Panc1 (cell line): ENCODE data around the gene LRP3. TPM values are rescaled to one million over a fixed set of nuclear protein-coding genes. Genes with fewer than 3 reads are reported as not detected.

ENCODE experiments used
- ATAC-seq: fragments of 200-7000 bp; cut with Tn5 transposase; 2 replicates; pipeline ENCODE4 v1.9.1; 2020; ENCODE audit warnings: mild to moderate bottlenecking, moderate library complexity
- Bru-seq: library from RNA; stranded (reverse); fragments of 400-500 nt; gene quantifications from one replicate; lab custom pipeline; 2021; lab: Mats Ljungman, UMichigan
- BruChase-seq, 2 experiments: library from RNA; stranded (reverse); fragments of 400-500 nt; gene quantifications; one replicate each; lab custom pipeline; 2021; lab: Mats Ljungman, UMichigan
- BruUV-seq: library from RNA; stranded (reverse); fragments of 400-500 nt; replicated peaks from 2 replicates; lab custom pipeline; 2021; lab: Mats Ljungman, UMichigan
- CTCF ChIA-PET: fragments of 300-600 bp; sonication (Branson Sonifier 250); formaldehyde crosslinking; loops from one replicate; lab custom pipeline; 2022; ENCODE audit warnings: antibody characterized with exemption; lab: Charles Lee
- POLR2A ChIA-PET: fragments of 300-600 bp; sonication (Branson Sonifier 250); formaldehyde crosslinking; loops from one replicate; lab custom pipeline; 2022; ENCODE audit warnings: antibody characterized with exemption; lab: Charles Lee
- DNase-seq: peaks from one replicate; pipeline ENCODE4 v3.0.0-alpha.2; 2010; ENCODE audit warnings: low read depth, low spot score
- H3K27ac ChIP-seq: 2 replicates; pipeline ENCODE4 v1.5.1; 2011; ENCODE audit warnings: mild to moderate bottlenecking, low read length, inconsistent platforms
- H3K27me3 ChIP-seq: fragments of 200-500 bp; sonication (Bioruptor generic); 2 replicates; pipeline ENCODE4 v1.6.0; 2014; ENCODE audit warnings: low read length, inconsistent platforms; ENCODE audit not compliant: control insufficient read depth, insufficient read depth
- H3K36me3 ChIP-seq: fragments of 200-500 bp; sonication (Bioruptor generic); 2 replicates; pipeline ENCODE4 v1.5.1; 2014; ENCODE audit warnings: inconsistent platforms, mild to moderate bottlenecking, low read length, moderate library complexity; ENCODE audit not compliant: control insufficient read depth, insufficient read depth
- H3K4me1 ChIP-seq: 2 replicates; pipeline ENCODE4 v1.5.1; 2011; ENCODE audit warnings: inconsistent platforms, mild to moderate bottlenecking, low read length, moderate library complexity; ENCODE audit not compliant: control insufficient read depth, insufficient read depth
- H3K4me3 ChIP-seq, 2 experiments: 2 replicates each; pipeline ENCODE4 v1.5.1; 2011 to 2012; ENCODE audit warnings: low read depth in 2 of 2, low read length in 2 of 2, mild to moderate bottlenecking in 2 of 2, inconsistent platforms in 1 of 2, moderate library complexity in 1 of 2
- H3K9me3 ChIP-seq: fragments of 200-500 bp; sonication (Bioruptor generic); 2 replicates; pipeline ENCODE4 v1.5.1; 2014; ENCODE audit warnings: low read depth, mild to moderate bottlenecking, inconsistent platforms, low read length, moderate library complexity; ENCODE audit not compliant: control insufficient read depth, insufficient read depth
- CTCF ChIP-seq: fragments of 450-650 bp; IDR thresholded peaks from 2 replicates; pipeline ENCODE4 v1.5.1; 2017; ENCODE audit warnings: mild to moderate bottlenecking
- POLR2AphosphoS5 ChIP-seq: IDR thresholded peaks from 2 replicates; pipeline ENCODE4 v1.6.1; 2012; ENCODE audit warnings: mild to moderate bottlenecking, low read depth, low read length, moderate library complexity
- REST ChIP-seq, 2 experiments: IDR thresholded peaks; 2 replicates each; pipeline ENCODE4 v1.6.1; 2011 to 2012; ENCODE audit warnings: low read depth in 2 of 2, control low read depth in 1 of 2, low read length in 1 of 2, mild to moderate bottlenecking in 1 of 2, moderate library complexity in 1 of 2; ENCODE audit not compliant: insufficient read depth in 1 of 2
- SIN3A ChIP-seq: IDR thresholded peaks from 2 replicates; pipeline ENCODE4 v1.6.1; 2012; ENCODE audit warnings: low read depth, mild to moderate bottlenecking, low read length, moderate library complexity, borderline replicate concordance; ENCODE audit not compliant: insufficient read depth
- TCF7L2 ChIP-seq: IDR thresholded peaks from 2 replicates; pipeline ENCODE4 v1.6.1; 2011; ENCODE audit warnings: mild to moderate bottlenecking, low read depth, low read length, inconsistent platforms
- in situ Hi-C: cut with HindIII; loops from 2 replicates; pipeline ENCODE4 v1.10.0; 2016; ENCODE audit warnings: low sequenced_read_pairs, low pct_unique_long_range_greater_than_20kb
- intact Hi-C: fragments of 100-400 bp; cut with micrococcal nuclease; formaldehyde crosslinking; loops from one replicate; pipeline ENCODE4 v1.10.0; 2022; ENCODE audit not compliant: unreplicated experiment
- long read RNA-seq: library from polyadenylated mRNA; unstranded; transcript quantifications from one replicate; pipeline ENCODE4 v2.0.0, GENCODE V29; 2021; ENCODE audit not compliant: unreplicated experiment
- polyA plus RNA-seq: library from polyadenylated mRNA; unstranded; fragments of >200 nt; gene quantifications from one replicate; pipeline ENCODE4 v1.2.1, GENCODE V29; 2012; ENCODE audit warnings: missing spikeins; ENCODE audit not compliant: insufficient read length
- total RNA-seq: library from RNA; stranded (reverse); gene quantifications from one replicate; pipeline ENCODE4 v1.2.1, GENCODE V29; 2021; ENCODE audit not compliant: unreplicated experiment

The LRP3 gene
- total RNA-seq (28.6 TPM), Bru-seq, nascent RNA (percentile 49 among the genes with signal in this experiment), BruChase-seq, experiment 1, labeled RNA remaining after a 2-hour chase (percentile 47 among the genes with signal in this experiment), BruChase-seq, experiment 2, labeled RNA remaining after a 6-hour chase (percentile 51 among the genes with signal in this experiment)
- polyA plus RNA-seq = 40.1 TPM
- long read RNA-seq, transcript LRP3-203 (3 exons, 3,278 nt) = minor isoform, 9 of 125 reads
- long read RNA-seq, transcript LRP3-201 (7 exons, 3,807 nt) = major isoform, 71 of 125 reads
- long read RNA-seq, partial matches to known transcripts = 13 of 125 reads
- long read RNA-seq, other reads (novel, unspliced or antisense) = 32 of 125 reads

GRCh38 chr19:33193865-33194362 lies at the start of gene LRP3:
TSS of gene LRP3 (plus strand) at chr19:33194330. CDS start at chr19:33194786, 456 bp downstream.
- H3K9me3 ChIP-seq = no peaks in the 10 kb centered on the region
- in situ Hi-C loops = no loop called here
- DNase-seq = no peak
- TF ChIP-seq CTCF (no peak), REST (IDR thresholded peaks at IDR 0.05; ENCODE audit: insufficient read depth in 1 of 2, low read depth in 2 of 2, low read length in 1 of 2) (peak in 1 of 2 experiments; percentile 78; a peak in 1 of 4 replicates), TCF7L2 (no peak)
- intact Hi-C loops = no loop called here
- ATAC-seq = peak; percentile 74
- H3K27ac ChIP-seq = peak within 1 kb of the TSS; percentile 13; the same call in 1 of the 2 replicates
- CTCF ChIA-PET = no interaction called here
- H3K4me3 ChIP-seq = peak within 1 kb of the TSS; percentile 48 to 54
- POLR2A ChIA-PET = no interaction called here
- no peaks in the 10 kb centered on the region; the same call in 1 of the 2 replicates for H3K36me3 ChIP-seq
- no TSS peak for BruUV-seq
- H3K4me1 ChIP-seq = peaks cover 10% of the 10 kb centered on the region
- no peaks in the 10 kb centered on the region for H3K27me3 ChIP-seq

GRCh38 chr19:33146209-33146608 lies 47.9 kb upstream of the LRP3 start:
- CTCF ChIA-PET = interaction anchor here (0.7 kb wide), 3 partner anchors 11 to 624 kb away, joined by 3 to 5 read pairs (median 4); no protein-coding TSS in a partner anchor

More at GRCh38 chr19:33146209-33146608, 47.9 kb upstream of the LRP3 start:
- H3K4me1 ChIP-seq = no peaks in the 10 kb centered on the region
- no TSS peak for BruUV-seq
- in situ Hi-C loops = no loop called here
- TF ChIP-seq POLR2AphosphoS5 (no peak), CTCF (no peak), TCF7L2 (no peak), SIN3A (no peak), REST (IDR thresholded peaks at IDR 0.05; ENCODE audit: insufficient read depth in 1 of 2, low read depth in 2 of 2, low read length in 1 of 2) (no peak)
- H3K36me3 ChIP-seq = no peaks in the 10 kb centered on the region
- intact Hi-C loops = no loop called here
- no peak overlapping the region for H3K27ac ChIP-seq
- no peaks in the 10 kb centered on the region for H3K9me3 ChIP-seq
- H3K4me3 ChIP-seq = no peak overlapping the region
- POLR2A ChIA-PET = interaction anchor here (0.7 kb wide), 1 partner anchor 31 kb away, joined by 7 read pairs; no protein-coding TSS in a partner anchor
- ATAC-seq (no peak), DNase-seq (no peak)
- no peaks in the 10 kb centered on the region for H3K27me3 ChIP-seq
